ENCODE measurements around the gene SDSL.

The SDSL gene

GRCh38 chr12:113396828-113397496, 25.2 kb upstream of the SDSL start:
- no peak for DNase-seq

GRCh38 chr12:113397497-113398197, 24.5 kb upstream of the SDSL start:
- no peak for DNase-seq

DNA sequence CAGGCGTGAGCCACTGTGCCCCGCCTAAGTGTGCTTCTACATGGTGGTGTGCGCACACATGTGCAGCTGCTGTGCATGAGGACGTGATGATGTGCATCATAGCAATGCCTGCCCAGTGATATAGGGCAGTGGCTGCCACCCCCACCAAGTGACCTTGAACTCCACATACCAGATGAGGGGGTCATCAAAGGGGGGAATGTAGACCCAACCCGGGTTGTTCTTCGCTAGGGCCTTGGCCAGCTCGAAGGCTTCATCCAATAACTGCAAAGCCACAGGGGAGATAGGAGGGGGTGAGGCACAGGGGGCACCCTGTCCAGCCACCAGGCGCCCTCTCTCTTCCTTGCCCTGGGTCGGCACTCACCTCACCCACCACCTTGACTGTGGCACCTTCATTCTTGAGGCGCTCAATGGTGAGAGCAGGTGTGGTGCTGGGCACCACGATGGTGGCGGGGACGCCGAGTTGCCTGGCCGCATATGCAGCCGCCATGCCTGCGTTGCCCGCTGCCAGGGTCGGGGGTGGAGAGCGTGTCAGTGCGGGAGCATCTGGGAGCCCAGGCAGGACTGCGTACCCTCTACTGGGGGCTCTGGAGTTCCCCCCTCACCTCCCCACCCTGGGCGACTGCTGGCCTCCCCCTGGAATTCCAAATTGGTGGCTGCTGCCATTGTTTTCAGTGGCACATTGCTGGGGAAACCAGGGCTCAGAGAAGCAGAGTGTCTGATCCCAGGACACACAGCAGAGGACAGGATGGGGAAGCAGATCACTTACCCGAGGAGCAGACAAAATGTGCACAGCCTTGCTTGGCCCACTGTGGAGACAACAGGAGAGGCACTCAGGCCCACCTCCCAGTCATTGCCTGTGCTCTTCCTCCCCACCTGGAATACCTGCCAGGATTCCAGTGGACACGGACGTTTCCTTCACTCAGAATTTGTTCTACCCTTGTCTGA, 23.6 kb upstream of the SDSL start:
- no peak for DNase-seq

- DNase-seq: no peak
Measured at GRCh38 chr12:113399490-113399889, 22.7 kb upstream of the SDSL start.

- no peak for DNase-seq
Measured at GRCh38 chr12:113400362-113400761, 21.8 kb upstream of the SDSL start.

DNA sequence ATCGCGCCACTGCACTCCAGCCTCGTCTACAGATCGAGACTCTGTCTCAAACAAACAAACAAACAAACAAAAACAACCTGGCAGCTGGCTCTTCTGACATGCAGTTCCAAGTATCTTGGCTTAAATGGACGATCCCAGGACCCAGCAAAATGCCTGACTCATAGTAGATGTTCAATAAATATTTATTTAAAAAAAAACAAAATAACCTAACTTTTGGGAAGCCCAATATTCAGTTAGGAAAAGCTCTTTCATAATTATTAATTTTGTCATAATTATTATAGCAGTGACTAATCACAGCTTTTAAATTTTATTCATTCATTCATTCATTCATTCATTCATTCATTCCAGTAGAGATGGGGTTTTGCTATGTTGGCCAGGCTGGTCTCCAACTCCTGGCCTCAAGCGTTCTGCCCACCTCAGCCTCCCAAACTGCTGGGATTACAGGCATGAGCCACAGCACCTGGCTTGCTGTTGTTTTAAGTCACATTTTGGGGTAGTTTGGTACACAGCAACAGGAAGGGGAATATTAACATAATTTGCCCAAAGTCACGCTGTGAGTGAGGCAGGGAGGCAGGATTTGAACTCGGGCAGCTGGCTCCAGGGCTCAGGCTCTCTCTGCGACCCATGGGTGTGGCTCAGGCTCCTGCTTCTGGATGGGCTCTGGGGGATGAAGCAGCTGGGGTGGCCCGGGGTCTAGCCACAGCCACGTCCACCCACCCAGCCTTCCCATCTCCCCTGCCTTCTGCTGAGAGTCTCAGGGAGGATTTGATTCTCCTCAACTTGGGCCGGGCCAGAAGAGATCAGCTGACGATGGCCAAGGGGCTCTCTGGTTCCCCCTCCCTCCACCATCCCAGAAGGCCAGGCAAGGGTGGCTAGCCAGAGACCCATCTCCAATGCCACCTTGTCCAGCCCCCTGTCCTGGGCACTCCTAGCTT, 20.8 kb upstream of the SDSL start:
- DNase-seq: no peak

DNA sequence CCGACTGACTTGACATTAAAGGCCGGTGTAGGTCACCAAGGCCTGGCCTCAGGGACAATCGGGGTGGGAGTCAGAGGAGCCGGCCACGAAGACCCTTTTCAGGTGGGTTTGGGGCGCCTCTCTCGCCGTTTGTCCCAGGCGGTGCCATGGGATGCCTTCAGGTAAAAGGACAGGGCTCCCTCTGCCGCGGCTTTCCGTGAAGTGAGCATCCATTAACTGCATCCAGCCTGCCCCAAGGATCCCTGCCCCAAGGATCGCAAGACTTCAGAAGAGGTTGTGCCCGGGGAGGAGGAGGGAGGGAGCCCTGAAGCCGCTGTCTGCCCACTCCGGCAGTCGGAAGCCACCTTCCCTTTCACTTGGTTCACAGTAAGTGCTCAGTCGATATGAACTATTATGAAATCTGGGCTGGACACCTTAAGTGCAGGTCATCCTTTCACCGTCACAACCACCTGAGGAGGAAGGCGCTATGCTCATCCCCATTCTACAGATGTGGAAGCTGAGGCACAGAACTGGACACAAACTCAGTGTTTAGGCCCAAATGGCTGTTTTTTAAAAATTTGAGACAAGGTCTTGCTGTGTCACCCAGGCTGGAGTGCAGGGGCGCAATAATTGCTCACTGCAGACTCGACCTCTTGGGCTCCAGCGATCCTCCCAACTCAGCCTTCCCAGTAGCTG, 19.5 kb upstream of the SDSL start:
- no peak for DNase-seq

GRCh38 chr12:113403435-113404415, 18.5 kb upstream of the SDSL start, which contains the start of gene SDS:
Gene SDS (minus strand): TSS chr12:113403887. CDS start chr12:113399708, 4,179 bp downstream.
- DNase-seq: no peak

DNA sequence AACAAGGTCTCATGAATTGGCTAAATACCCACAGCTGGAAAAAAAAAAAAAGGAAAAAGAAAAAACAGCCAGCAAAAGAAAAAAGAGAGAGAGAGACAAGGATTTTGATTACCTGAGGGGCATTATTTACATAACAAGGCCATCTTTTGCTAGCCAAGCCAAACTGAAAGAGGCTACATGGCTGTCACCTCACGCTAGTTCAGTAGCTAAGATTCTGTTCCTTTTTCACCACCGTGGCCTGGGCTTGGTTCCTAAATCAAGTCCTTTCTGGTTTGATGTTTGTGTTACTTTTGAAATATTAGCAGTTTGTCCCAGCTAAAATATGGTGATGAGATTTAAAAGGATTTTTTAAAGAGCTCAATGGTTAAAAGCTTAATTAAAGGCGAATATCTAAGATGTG, 16.5 kb upstream of the SDSL start:
- no peak for DNase-seq

DNA sequence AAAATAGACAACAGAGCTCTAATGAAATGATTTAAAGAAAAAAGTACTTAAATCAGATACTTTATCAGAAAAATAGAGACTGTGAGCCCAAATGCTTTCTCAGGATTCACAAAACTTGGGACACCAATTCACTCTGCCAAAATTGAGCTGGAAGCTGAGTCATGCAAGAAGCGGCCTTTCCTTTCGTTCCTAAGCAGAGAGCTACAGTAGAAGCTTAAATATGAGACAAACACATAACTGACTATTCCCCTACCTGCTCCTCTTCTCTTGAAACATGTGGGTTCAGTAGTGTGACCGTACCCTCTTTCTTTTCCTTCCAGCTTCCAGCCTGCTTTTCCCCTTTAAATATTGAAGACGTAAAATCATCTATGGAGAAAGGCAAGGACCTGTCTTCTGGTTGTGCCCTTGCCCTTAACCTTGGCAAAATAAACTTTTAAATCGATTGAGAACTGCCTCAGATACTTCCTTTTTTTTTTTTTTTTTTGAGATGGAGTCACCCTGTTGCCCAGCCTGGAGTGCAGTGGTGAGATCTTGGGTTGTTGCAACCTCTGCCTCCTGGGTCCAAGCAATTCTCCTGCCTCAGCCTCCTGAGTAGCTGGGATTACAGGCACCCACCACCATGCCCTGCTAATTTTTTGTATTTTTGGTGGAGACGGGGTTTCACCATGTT, 14.1 kb upstream of the SDSL start:
- DNase-seq: no peak

GRCh38 chr12:113408756-113409298, 13.4 kb upstream of the SDSL start:
- DNase-seq: no peak

DNA sequence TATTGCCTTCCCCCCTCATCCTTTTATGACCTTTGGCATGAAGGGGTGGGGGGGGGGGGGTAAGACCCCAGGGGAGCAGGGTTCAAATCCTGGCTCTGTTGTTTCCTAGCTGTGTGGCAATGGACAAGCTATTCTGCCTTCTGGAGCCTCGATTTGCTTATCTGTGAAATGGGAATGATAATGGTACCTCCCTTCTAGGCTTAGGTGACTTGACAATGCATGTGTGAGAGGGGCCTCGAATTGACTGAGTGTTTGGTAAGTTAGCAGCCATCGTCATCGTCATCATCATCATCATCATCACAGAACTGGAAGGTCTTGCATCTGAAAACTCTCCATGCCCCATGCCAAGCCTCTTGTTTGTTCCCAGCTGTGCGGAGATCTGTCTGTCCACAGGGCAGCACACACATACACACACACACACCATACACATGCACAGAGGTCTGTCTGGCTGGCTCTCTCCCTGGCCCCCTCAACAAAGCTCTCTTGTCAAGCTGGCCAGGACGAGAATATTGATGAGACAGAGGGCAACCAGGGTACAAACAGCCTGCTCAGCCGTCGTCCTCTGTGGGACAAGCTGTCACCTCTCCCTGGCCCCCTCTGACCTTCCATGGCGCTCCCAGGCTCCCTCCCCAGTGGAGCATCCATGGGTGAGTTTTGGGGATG, 12.6 kb upstream of the SDSL start:
- DNase-seq: no peak

GRCh38 chr12:113413488-113413939, 8.7 kb upstream of the SDSL start:
- DNase-seq: no peak

DNA sequence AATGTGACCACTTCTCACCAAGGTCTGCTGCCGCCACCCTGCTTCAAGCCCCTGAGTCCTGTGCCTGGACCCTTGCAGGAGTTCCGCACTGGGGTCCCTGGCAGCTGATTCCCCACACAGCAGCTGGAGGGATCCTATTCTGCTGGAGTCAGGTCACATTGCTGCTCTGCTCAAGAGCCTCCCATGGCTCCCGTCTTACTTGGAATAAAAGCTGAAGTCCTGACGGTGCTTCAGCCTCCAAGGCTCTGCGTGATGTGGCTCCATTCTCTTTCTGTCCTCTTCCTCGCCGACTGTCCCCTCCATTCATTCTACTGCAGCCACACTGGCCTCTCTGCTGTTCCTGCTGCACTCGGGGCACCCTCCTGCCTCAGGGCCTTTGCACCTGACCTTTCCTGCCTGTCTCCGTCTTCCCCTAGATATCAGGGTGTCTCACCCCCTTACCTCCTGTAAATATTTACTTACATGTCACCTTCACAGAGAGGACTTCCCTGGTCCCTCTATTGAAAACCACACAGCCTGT, 7.6 kb upstream of the SDSL start:
- no peak for DNase-seq

DNA sequence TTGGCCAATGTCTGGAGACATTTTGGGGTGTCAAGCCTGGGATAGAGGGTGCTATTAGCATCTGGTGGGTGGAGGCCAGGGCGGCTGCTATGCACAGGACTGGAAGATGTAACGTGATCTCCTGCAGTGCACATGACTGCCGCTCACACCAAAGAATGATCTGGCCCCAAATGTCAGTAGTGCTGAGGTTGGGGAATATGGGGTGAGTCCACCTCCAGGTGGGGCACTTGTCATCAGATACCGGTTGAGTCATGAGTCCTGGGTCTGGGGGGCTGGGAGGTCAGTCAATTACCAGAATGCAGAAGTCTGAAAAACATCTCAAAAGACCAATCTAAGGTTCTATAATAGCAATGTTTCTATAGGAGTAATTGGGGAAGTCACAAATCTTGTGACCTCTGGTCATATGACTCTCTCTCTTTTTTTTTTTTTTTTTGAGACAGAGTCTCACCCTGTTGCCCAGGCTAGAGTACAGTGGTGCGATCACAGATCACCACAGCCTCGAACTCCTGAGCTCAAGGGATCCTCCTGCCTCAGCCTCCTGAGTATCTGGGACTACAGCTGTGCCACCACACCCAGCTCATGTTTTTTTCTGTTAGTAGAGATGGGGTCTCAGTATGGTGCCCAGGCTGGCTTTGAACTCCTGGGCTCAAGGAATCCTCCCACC, 6.0 kb upstream of the SDSL start:
- no peak for DNase-seq

DNA sequence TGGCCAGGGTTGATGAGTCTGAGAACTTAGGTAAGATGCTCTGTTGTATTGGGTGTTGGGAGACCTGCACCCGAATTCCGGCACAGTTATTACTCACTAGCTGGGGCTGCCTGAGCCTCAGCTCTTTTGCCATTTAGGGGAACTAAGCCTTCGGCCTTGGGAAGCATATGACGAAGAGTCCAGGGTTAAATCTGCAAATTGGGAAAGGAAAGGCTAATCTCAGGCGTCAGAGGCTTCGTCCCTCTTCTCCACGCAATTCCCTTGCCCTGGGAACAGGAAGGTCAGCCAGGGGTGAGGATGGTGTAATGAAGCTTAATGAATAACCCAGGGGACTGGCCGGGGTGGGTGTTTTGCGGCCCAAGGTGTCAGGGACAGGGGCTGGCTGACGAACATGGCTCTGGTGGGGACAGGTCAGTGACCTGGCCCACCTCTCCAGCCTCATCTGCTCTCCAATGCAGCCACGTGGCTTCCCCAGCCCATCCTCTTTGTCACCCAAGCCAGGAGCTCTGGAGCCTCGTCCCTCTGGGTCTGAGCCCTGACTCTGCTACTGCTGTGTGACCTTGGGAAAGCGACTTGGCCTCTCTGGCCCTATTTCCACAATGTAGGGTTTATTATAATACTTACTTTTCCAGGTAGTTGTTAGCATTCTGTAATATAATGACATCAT, 3.8 kb upstream of the SDSL start:
- DNase-seq: no peak

GRCh38 chr12:113420996-113421595, 1.1 kb upstream of the SDSL start:
- DNase-seq: no peak
